ENCODE data around the gene CLTB. TPM values are rescaled to one million over a fixed set of nuclear protein-coding genes. Genes with fewer than 3 reads are reported as not detected.

CLTB gene
- total and polyA plus RNA-seq, 10 of the 15 experiments (the other 5 are each of a cell fraction or from before 2014, with no cell fraction given) = 1.6 to 52.8 (median 36.9) TPM

- TF ChIP-seq, protein P1, sequence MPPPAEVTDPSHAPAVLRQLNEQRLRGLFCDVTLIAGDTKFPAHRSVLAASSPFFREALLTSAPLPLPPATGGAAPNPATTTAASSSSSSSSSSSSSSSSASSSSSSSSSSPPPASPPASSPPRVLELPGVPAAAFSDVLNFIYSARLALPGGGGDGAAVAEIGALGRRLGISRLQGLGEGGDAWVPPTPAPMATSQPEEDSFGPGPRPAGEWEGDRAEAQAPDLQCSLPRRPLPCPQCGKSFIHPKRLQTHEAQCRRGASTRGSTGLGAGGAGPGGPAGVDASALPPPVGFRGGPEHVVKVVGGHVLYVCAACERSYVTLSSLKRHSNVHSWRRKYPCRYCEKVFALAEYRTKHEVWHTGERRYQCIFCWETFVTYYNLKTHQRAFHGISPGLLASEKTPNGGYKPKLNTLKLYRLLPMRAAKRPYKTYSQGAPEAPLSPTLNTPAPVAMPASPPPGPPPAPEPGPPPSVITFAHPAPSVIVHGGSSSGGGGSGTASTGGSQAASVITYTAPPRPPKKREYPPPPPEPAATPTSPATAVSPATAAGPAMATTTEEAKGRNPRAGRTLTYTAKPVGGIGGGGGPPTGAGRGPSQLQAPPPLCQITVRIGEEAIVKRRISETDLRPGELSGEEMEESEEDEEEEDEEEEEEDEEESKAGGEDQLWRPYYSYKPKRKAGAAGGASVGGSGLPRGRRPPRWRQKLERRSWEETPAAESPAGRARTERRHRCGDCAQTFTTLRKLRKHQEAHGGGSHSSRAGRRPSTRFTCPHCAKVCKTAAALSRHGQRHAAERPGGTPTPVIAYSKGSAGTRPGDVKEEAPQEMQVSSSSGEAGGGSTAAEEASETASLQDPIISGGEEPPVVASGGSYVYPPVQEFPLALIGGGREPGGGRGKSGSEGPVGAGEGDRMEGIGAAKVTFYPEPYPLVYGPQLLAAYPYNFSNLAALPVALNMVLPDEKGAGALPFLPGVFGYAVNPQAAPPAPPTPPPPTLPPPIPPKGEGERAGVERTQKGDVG (CRISPR knock-in tag; IDR thresholded peaks at IDR 0.05) = no peak
- TF ChIP-seq ASH2L (IDR thresholded peaks at IDR 0.05; ENCODE audit: borderline replicate concordance, low read depth) (no peak), MEF2B (IDR thresholded peaks at IDR 0.05; ENCODE audit: partially characterized antibody, poor library complexity, severe bottlenecking) (peak; percentile 29), SIX5 (IDR thresholded peaks at IDR 0.05; ENCODE audit: low read depth, low read length, severe bottlenecking) (peak; percentile 89), HDAC6 (IDR thresholded peaks at IDR 0.05; ENCODE audit: unreplicated experiment) (no peak), BMI1 (IDR thresholded peaks at IDR 0.05; ENCODE audit: borderline replicate concordance) (no peak), MYB (IDR thresholded peaks at IDR 0.05; ENCODE audit: borderline replicate concordance, low read depth, low read length) (0 out of 2 replicates have a peak, but pooled peaks have one; percentile 32), CEBPB (IDR thresholded peaks at IDR 0.05; ENCODE audit: borderline replicate concordance in 1 of 2, low read depth in 2 of 2, low read length in 2 of 2) (no peak), GATAD2B (conservative IDR thresholded peaks at IDR 0.05; ENCODE audit: low read depth) (0 out of 2 replicates have a peak, but pooled peaks have one; percentile 34), POLR2AphosphoS5 (IDR thresholded peaks at IDR 0.05; ENCODE audit: low read length) (peak; percentile 70), MYC (IDR thresholded peaks at IDR 0.05; ENCODE audit: insufficient read depth, insufficient read length, insufficient replicate concordance, low read length, severe bottlenecking) (peak; percentile 89), HCFC1 (IDR thresholded peaks at IDR 0.05; ENCODE audit: low read length) (peak; percentile 83), BRCA1 (IDR thresholded peaks at IDR 0.05; ENCODE audit: low read depth, low read length) (peak; percentile 77), RCOR1 (conservative IDR thresholded peaks at IDR 0.05; ENCODE audit: low read depth, low read length) (no peak), RELA (IDR thresholded peaks at IDR 0.05; ENCODE audit: borderline replicate concordance, partially characterized antibody) (peak; percentile 63), NR2C2 (IDR thresholded peaks at IDR 0.05; ENCODE audit: borderline replicate concordance, control insufficient read depth, insufficient read length, low read depth) (no peak), NBN (IDR thresholded peaks at IDR 0.05) (peak; percentile 97), JUND (IDR thresholded peaks at IDR 0.05; ENCODE audit: low read depth, low read length) (no peak), TCF3 (IDR thresholded peaks at IDR 0.05; ENCODE audit: borderline replicate concordance, insufficient read depth, low read depth, low read length) (no peak), NFYB (IDR thresholded peaks at IDR 0.05; ENCODE audit: insufficient read depth, low read depth, low read length) (no peak; the same call in 1 of the 2 replicates), TCF12 (IDR thresholded peaks at IDR 0.05; ENCODE audit: low read depth, low read length) (peak; percentile 29), SREBF1 (IDR thresholded peaks at IDR 0.05; ENCODE audit: low read length) (peak; percentile 82)
- TF ChIP-seq, protein P2, sequence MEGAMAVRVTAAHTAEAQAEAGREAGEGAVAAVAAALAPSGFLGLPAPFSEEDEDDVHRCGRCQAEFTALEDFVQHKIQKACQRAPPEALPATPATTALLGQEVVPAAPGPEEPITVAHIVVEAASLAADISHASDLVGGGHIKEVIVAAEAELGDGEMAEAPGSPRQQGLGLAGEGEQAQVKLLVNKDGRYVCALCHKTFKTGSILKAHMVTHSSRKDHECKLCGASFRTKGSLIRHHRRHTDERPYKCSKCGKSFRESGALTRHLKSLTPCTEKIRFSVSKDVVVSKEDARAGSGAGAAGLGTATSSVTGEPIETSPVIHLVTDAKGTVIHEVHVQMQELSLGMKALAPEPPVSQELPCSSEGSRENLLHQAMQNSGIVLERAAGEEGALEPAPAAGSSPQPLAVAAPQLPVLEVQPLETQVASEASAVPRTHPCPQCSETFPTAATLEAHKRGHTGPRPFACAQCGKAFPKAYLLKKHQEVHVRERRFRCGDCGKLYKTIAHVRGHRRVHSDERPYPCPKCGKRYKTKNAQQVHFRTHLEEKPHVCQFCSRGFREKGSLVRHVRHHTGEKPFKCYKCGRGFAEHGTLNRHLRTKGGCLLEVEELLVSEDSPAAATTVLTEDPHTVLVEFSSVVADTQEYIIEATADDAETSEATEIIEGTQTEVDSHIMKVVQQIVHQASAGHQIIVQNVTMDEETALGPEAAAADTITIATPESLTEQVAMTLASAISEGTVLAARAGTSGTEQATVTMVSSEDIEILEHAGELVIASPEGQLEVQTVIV (IDR thresholded peaks at IDR 0.05; ENCODE audit: borderline replicate concordance, partially characterized antibody) = peak; percentile 72
- TF ChIP-seq, protein P3, sequence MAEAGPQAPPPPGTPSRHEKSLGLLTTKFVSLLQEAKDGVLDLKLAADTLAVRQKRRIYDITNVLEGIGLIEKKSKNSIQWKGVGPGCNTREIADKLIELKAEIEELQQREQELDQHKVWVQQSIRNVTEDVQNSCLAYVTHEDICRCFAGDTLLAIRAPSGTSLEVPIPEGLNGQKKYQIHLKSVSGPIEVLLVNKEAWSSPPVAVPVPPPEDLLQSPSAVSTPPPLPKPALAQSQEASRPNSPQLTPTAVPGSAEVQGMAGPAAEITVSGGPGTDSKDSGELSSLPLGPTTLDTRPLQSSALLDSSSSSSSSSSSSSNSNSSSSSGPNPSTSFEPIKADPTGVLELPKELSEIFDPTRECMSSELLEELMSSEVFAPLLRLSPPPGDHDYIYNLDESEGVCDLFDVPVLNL (IDR thresholded peaks at IDR 0.05; ENCODE audit: low read depth, low read length) = peak; percentile 57; the same call in 1 of the 2 replicates
These were observed 27.8 kb downstream of the CLTB start, which contains the start of the genes HIGD2A and NOP16 (continued) for GRCh38 chr5:176388444-176389134.

Measured in GM12878 (cell line).